Measurements from ENCODE around the gene ARHGAP25. TPM values are rescaled to one million over a fixed set of nuclear protein-coding genes. Genes with fewer than 3 reads are reported as not detected.

ARHGAP25 gene
- total and polyA plus RNA-seq, 10 of the 15 experiments (the other 5 are each of a cell fraction or from before 2014, with no cell fraction given), result 0.15 to 1.0 (median 0.46) TPM

DNA sequence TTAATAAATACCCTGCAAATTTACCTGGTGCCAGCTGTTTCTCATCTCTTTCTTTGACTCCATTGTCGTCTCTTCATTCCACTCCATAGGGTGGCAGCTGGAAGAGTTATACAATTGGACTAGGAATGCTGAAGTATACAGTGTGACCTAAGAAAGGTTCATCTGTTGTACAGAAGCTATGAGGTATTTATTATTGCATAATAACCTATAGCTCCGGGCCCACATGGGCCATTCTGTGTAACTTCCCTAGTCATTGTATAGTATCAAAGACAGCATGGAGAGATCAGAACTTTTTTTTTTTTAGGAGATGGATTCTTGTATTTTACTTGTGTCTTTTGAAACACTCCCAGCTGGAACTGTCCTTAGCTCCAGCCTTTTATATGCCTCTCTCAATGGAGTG is 110.4 kb downstream of the ARHGAP25 start:
- H3K4me3 ChIP-seq, result no peak overlapping the region
- H3K4me2 ChIP-seq (ENCODE audit: control insufficient read depth, insufficient read depth), result no peak overlapping the region
- FAIRE-seq (no peak), DNase-seq (ENCODE audit: low read depth, low spot score) (no peak), ATAC-seq (no peak)
- intact Hi-C loops (cut with micrococcal nuclease; ENCODE audit: unreplicated experiment) (no loop called here), in situ Hi-C loops (cut with MboI) (no loop called here)
- no peak for TF ChIP-seq CHD4 (IDR thresholded peaks at IDR 0.05)
- TF ChIP-seq JUND (IDR thresholded peaks at IDR 0.05; ENCODE audit: low read depth, low read length), result no peak
- no peak for TF ChIP-seq IKZF1 (conservative IDR thresholded peaks at IDR 0.05)
- TF ChIP-seq, protein P1, sequence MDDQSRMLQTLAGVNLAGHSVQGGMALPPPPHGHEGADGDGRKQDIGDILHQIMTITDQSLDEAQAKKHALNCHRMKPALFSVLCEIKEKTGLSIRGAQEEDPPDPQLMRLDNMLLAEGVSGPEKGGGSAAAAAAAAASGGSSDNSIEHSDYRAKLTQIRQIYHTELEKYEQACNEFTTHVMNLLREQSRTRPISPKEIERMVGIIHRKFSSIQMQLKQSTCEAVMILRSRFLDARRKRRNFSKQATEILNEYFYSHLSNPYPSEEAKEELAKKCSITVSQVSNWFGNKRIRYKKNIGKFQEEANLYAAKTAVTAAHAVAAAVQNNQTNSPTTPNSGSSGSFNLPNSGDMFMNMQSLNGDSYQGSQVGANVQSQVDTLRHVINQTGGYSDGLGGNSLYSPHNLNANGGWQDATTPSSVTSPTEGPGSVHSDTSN (IDR thresholded peaks at IDR 0.05; ENCODE audit: insufficient replicate concordance, low read depth, low read length), result no peak
- TF ChIP-seq DPF2 (IDR thresholded peaks at IDR 0.05), result no peak
- no peak for TF ChIP-seq KDM1A (IDR thresholded peaks at IDR 0.05; ENCODE audit: borderline replicate concordance)
- TF ChIP-seq EZH2 (IDR thresholded peaks at IDR 0.05; ENCODE audit: borderline replicate concordance, control insufficient read depth, low read depth, low read length), result no peak
- TF ChIP-seq ZNF622 (IDR thresholded peaks at IDR 0.05), result no peak
- TF ChIP-seq, protein P2, sequence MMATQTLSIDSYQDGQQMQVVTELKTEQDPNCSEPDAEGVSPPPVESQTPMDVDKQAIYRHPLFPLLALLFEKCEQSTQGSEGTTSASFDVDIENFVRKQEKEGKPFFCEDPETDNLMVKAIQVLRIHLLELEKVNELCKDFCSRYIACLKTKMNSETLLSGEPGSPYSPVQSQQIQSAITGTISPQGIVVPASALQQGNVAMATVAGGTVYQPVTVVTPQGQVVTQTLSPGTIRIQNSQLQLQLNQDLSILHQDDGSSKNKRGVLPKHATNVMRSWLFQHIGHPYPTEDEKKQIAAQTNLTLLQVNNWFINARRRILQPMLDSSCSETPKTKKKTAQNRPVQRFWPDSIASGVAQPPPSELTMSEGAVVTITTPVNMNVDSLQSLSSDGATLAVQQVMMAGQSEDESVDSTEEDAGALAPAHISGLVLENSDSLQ (IDR thresholded peaks at IDR 0.05), result no peak
- TF ChIP-seq POLR2A (IDR thresholded peaks at IDR 0.05; ENCODE audit: low read depth, low read length), result no peak
- TF ChIP-seq ZSCAN29 (IDR thresholded peaks at IDR 0.05), result no peak
- no peak for TF ChIP-seq BMI1 (IDR thresholded peaks at IDR 0.05; ENCODE audit: borderline replicate concordance)
- H3K4me1 ChIP-seq (ENCODE audit: control insufficient read depth, insufficient read depth, low read length), result no peaks in the 10 kb centered on the region
- CTCF ChIA-PET, result interaction anchor here (0.7 to 1.5 kb wide), 4 partner anchors 9 to 1678 kb away, joined by 3 to 11 read pairs (median 4); no protein-coding TSS in a partner anchor
- H4K20me1 ChIP-seq (ENCODE audit: control insufficient read depth, insufficient read depth), result no peaks in the 10 kb centered on the region
- no TSS peak for BruUV-seq (replicated peaks)
- no peaks in the 10 kb centered on the region for H3K79me2 ChIP-seq (ENCODE audit: control insufficient read depth, insufficient read depth, low read length)
- 62% methylated on average over 2 of the region's 2 CpGs for WGBS (ENCODE audit: insufficient coverage, insufficient replicate concordance, low lambda C conversion rate, missing lambda C conversion rate)
- no peak overlapping the region for H3K9ac ChIP-seq (ENCODE audit: control insufficient read depth, insufficient read depth, low read length)
- no peaks in the 10 kb centered on the region for H3K36me3 ChIP-seq (ENCODE audit: control insufficient read depth in 2 of 2, insufficient read depth in 2 of 2, low read length in 1 of 2)
- POLR2A ChIA-PET, result no interaction called here
- no peak overlapping the region for H2AFZ ChIP-seq (ENCODE audit: control insufficient read depth, low read depth, low read length)
- SMC1A ChIA-PET (ENCODE audit: uncharacterized antibody, unreplicated experiment), result interaction anchor here (0.6 to 1.1 kb wide), 3 partner anchors 11 to 63 kb away, joined by 3 to 4 read pairs (median 4); no protein-coding TSS in a partner anchor
- H3K27ac ChIP-seq (ENCODE audit: control insufficient read depth, insufficient read depth), result no peak overlapping the region
- H3K9me3 ChIP-seq (replicated peaks; ENCODE audit: control insufficient read depth, insufficient read depth, low read length), result no peaks in the 10 kb centered on the region
- peaks cover 3 to 7% of the 10 kb centered on the region in 2 experiments; a peak in 2 of 4 replicates for H3K27me3 ChIP-seq (replicated peaks in 1 of 2; ENCODE audit: control insufficient read depth in 2 of 2, insufficient read depth in 2 of 2, low read length in 1 of 2)
- RAD21 ChIA-PET (ENCODE audit: unreplicated experiment), result no interaction called here

Data from GM12878 (cell line).